Parathyroid adenoma (tissue), 2 donors: ENCODE data around the gene TMEM101.
"Not testable (repeated sequence)": the region's sequence is repeated elsewhere in the genome, so short reads cannot be mapped to it uniquely, and the experiment has no call there.

Experiments
- H2AFZ ChIP-seq: fragments of 300-600 bp; sonication (generic); one replicate; pipeline ENCODE4 v1.7.0; 2017; ENCODE audit warnings: antibody characterized with exemption, mild to moderate bottlenecking
- H3K27ac ChIP-seq: fragments of 300-600 bp; sonication (generic); one replicate; pipeline ENCODE4 v1.7.0; 2017
- H3K27me3 ChIP-seq: fragments of 300-600 bp; sonication (generic); one replicate; pipeline ENCODE4 v1.7.0; 2017; ENCODE audit warnings: low read length; ENCODE audit not compliant: control insufficient read depth, insufficient read depth
- H3K36me3 ChIP-seq: fragments of 300-600 bp; sonication (generic); one replicate; pipeline ENCODE4 v1.7.0; 2017; ENCODE audit warnings: low read length; ENCODE audit not compliant: control insufficient read depth, insufficient read depth
- H3K4me1 ChIP-seq: fragments of 300-600 bp; sonication (generic); one replicate; pipeline ENCODE4 v1.7.0; 2017; ENCODE audit warnings: control low read depth
- H3K4me2 ChIP-seq: fragments of 300-600 bp; sonication (generic); one replicate; pipeline ENCODE4 v1.7.0; 2017; ENCODE audit warnings: low read length
- H3K4me3 ChIP-seq: fragments of 300-600 bp; sonication (generic); one replicate; pipeline ENCODE4 v1.7.0; 2017; ENCODE audit warnings: low read depth, low read length
- H3K79me2 ChIP-seq: fragments of 300-600 bp; sonication (generic); one replicate; pipeline ENCODE4 v1.7.0; 2017; ENCODE audit warnings: control low read depth
- H3K9ac ChIP-seq: fragments of 300-600 bp; sonication (generic); one replicate; pipeline ENCODE4 v1.7.0; 2017; ENCODE audit warnings: mild to moderate bottlenecking
- H3K9me3 ChIP-seq: fragments of 300-600 bp; sonication (generic); one replicate; pipeline ENCODE4 v1.7.0; 2017; ENCODE audit warnings: low read length; ENCODE audit not compliant: control insufficient read depth
- CTCF ChIP-seq: fragments of 300-600 bp; sonication (generic); IDR thresholded peaks from one replicate; pipeline ENCODE4 v1.7.0; 2017; ENCODE audit warnings: antibody characterized with exemption, mild to moderate bottlenecking
- donor health status: primary hyperparathyroidism.

The TMEM101 gene

GRCh38 chr17:43976963-43977837 is 37.6 kb downstream of the TMEM101 start:
- no peaks in the 10 kb centered on the region for H3K79me2 ChIP-seq
- no peaks in the 10 kb centered on the region for H3K36me3 ChIP-seq
- H3K27me3 ChIP-seq: no peaks in the 10 kb centered on the region
- H3K4me2 ChIP-seq: no peak overlapping the region
- no peak overlapping the region for H3K4me3 ChIP-seq
- no peak overlapping the region for H2AFZ ChIP-seq
- no peak overlapping the region for H3K9ac ChIP-seq
- TF ChIP-seq CTCF: no peak
- no peak overlapping the region for H3K27ac ChIP-seq
- H3K9me3 ChIP-seq: no peaks in the 10 kb centered on the region
- H3K4me1 ChIP-seq: peaks cover 5% of the 10 kb centered on the region

- Histone ChIP-seq H3K27me3 (no peaks in the 10 kb centered on the region), H3K4me1 (peaks cover 3% of the 10 kb centered on the region), H3K4me3 (no peak overlapping the region), H3K9me3 (no peaks in the 10 kb centered on the region), H2AFZ (no peak overlapping the region), H3K27ac (no peak overlapping the region), H3K79me2 (no peaks in the 10 kb centered on the region), H3K4me2 (no peak overlapping the region), H3K9ac (no peak overlapping the region), H3K36me3 (no peaks in the 10 kb centered on the region)
- TF ChIP-seq CTCF: no peak
Measured at GRCh38 chr17:43975898-43976297, 38.9 kb downstream of the TMEM101 start.

GRCh38 chr17:43974382-43975266 is 40.1 kb downstream of the TMEM101 start:
- no peak overlapping the region for H3K4me3 ChIP-seq
- no peak overlapping the region for H3K4me2 ChIP-seq
- H3K27me3 ChIP-seq: no peaks in the 10 kb centered on the region
- TF ChIP-seq CTCF: no peak
- peaks cover 3% of the 10 kb centered on the region for H3K4me1 ChIP-seq
- H3K79me2 ChIP-seq: no peaks in the 10 kb centered on the region
- H3K9ac ChIP-seq: no peak overlapping the region
- H2AFZ ChIP-seq: no peak overlapping the region
- no peak overlapping the region for H3K27ac ChIP-seq
- no peaks in the 10 kb centered on the region for H3K36me3 ChIP-seq
- no peaks in the 10 kb centered on the region for H3K9me3 ChIP-seq

GRCh38 chr17:43972444-43973212 is 42.1 kb downstream of the TMEM101 start:
- not testable (repeated sequence) for H3K9me3 ChIP-seq, H3K79me2 ChIP-seq, H3K4me2 ChIP-seq, H2AFZ ChIP-seq, H3K9ac ChIP-seq, H3K4me3 ChIP-seq, H3K27me3 ChIP-seq, H3K27ac ChIP-seq, H3K4me1 ChIP-seq, H3K36me3 ChIP-seq

GRCh38 chr17:43971436-43971835 is 43.3 kb downstream of the TMEM101 start:
- not testable (repeated sequence) for H3K27me3 ChIP-seq, H3K79me2 ChIP-seq, H3K4me1 ChIP-seq, H3K9ac ChIP-seq, H3K27ac ChIP-seq, H3K4me2 ChIP-seq, H3K4me3 ChIP-seq, H2AFZ ChIP-seq, H3K9me3 ChIP-seq, H3K36me3 ChIP-seq
